SJCRH30 (cell line): Measurements from ENCODE around the gene COQ3. TPM values are rescaled to one million over a fixed set of nuclear protein-coding genes. Genes with fewer than 3 reads are reported as not detected.

Experiments used
- DNase-seq, 2 experiments: peaks; one replicate each; pipeline ENCODE4 v3.0.0-alpha.2; 2015 to 2020
- H3K27ac ChIP-seq: fragments of 250-450 bp; sonication (Bioruptor Pico); 2 replicates; pipeline ENCODE4 v1.5.1; 2020; ENCODE audit warnings: mild to moderate bottlenecking, moderate library complexity
- H3K27me3 ChIP-seq: fragments of 250-450 bp; sonication (Bioruptor Pico); 2 replicates; pipeline ENCODE4 v1.5.1; 2020; ENCODE audit warnings: mild to moderate bottlenecking, moderate library complexity
- H3K36me3 ChIP-seq: fragments of 250-450 bp; sonication (Bioruptor Pico); 2 replicates; pipeline ENCODE4 v1.5.1; 2020; ENCODE audit warnings: mild to moderate bottlenecking, moderate library complexity
- H3K4me1 ChIP-seq: fragments of 250-450 bp; sonication (Bioruptor Pico); 2 replicates; pipeline ENCODE4 v1.5.1; 2020; ENCODE audit warnings: mild to moderate bottlenecking, moderate library complexity
- H3K4me3 ChIP-seq: fragments of 250-450 bp; sonication (Bioruptor Pico); 2 replicates; pipeline ENCODE4 v1.5.1; 2020; ENCODE audit warnings: mild to moderate bottlenecking, moderate library complexity
- H3K9me3 ChIP-seq: fragments of 250-450 bp; sonication (Bioruptor Pico); replicated peaks from 2 replicates; pipeline ENCODE4 v1.5.1; 2020; ENCODE audit warnings: mild to moderate bottlenecking, moderate library complexity
- total RNA-seq: library from RNA; depleted of rRNA; stranded (reverse); fragments of >200 nt; shearing (Covaris generic); gene quantifications from 2 replicates; pipeline ENCODE4 v1.2.3, GENCODE V29; 2014; rRNA removed

The COQ3 gene
- total RNA-seq, 1 experiment from 2014 or later: 15.9 TPM

DNA sequence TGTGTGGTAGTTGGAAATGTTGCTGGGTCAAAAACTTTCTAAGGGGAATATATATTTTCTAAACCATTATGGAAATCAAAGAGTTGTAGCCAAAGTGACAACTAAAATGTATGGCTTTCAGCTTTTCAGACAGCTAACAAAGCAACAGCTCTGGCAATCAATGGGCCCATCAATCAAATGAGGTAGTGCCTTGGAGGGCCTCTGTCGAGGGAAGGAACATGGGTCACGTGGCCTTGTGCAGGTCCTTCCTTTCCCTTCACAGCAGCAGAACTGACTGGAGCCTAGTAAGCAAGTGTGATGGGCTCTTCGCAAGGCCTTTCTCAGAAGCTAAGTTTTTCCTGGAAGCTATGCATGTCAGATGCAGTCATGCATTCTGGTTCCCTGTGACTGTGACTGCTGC is 62.5 kb downstream of the COQ3 start:
- H3K4me3 ChIP-seq: no peak overlapping the region
- no peaks in the 10 kb centered on the region for H3K9me3 ChIP-seq
- H3K27ac ChIP-seq: no peak overlapping the region
- no peaks in the 10 kb centered on the region for H3K27me3 ChIP-seq
- no peaks in the 10 kb centered on the region for H3K4me1 ChIP-seq
- no peaks in the 10 kb centered on the region for H3K36me3 ChIP-seq
- DNase-seq: no peak

DNA sequence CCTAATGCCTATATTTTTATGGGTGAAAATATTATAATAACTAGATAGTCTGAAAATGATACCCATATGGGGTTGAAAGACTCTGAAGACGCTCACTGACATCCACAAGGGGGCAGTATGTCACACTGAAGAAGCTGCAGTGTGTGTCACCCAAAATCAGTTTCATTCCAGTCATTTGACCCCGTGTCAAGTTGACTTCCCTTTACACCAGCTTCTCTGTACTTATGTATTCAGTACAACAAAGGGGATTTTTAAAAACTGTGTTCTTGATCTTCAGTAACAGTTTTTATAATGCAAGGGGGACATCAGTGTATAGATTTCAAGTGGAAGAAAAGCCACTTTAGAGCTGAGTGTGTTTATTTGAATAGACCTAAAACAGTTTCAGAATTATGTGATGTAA is 63.8 kb downstream of the COQ3 start:
- Histone ChIP-seq H3K36me3 (no peaks in the 10 kb centered on the region), H3K4me1 (no peaks in the 10 kb centered on the region), H3K27ac (no peak overlapping the region), H3K27me3 (no peaks in the 10 kb centered on the region), H3K4me3 (no peak overlapping the region), H3K9me3 (no peaks in the 10 kb centered on the region)
- DNase-seq: peak; percentile 54 to 84

DNA sequence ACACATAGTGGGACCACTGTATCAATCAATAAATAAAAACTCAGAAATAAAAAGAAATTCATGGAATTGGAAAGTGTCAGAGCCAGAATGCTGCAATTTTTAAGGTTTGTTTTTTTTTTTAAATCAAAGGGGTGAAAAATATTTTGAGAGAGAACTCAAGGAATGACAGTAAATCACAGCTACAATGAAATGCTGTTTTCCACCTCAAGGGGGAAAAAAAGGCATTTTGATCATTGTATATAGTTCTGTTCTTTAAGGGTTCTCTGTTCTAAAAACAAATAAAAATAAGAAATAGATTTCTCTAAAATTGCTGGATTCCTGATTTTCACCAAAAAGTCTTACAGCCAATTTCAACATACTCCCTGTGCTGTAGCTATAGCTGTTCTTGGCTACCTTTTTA is 69.0 kb downstream of the COQ3 start:
- Histone ChIP-seq H3K36me3 (no peaks in the 10 kb centered on the region), H3K27me3 (no peaks in the 10 kb centered on the region), H3K9me3 (no peaks in the 10 kb centered on the region), H3K4me1 (no peaks in the 10 kb centered on the region), H3K4me3 (no peak overlapping the region), H3K27ac (no peak overlapping the region)
- DNase-seq: no peak

Other genes starting within 250 kb of the COQ3 start
- 5.0 and 7.4 TPM in 2 replicates for gene FAXC, start 44.5 kb downstream of the COQ3 start, total RNA-seq
- gene PNISR, start 31.1 kb upstream of the COQ3 start, total RNA-seq: 74.4 and 110 TPM in 2 replicates
- gene USP45, start 121.2 kb upstream of the COQ3 start, total RNA-seq: 19.4 and 20.0 TPM in 2 replicates
- gene CCNC, start 174.5 kb upstream of the COQ3 start, total RNA-seq: 122 and 128 TPM in 2 replicates
- not detected in 2 replicates for gene PRDM13, start 212.6 kb upstream of the COQ3 start, total RNA-seq